ENCODE results near the gene RIC1. TPM values are rescaled to one million over a fixed set of nuclear protein-coding genes. Genes with fewer than 3 reads are reported as not detected.

Gene RIC1
- total and polyA plus RNA-seq, 2 donors from 2014 or later, result 2.9 to 21.1 TPM

DNA sequence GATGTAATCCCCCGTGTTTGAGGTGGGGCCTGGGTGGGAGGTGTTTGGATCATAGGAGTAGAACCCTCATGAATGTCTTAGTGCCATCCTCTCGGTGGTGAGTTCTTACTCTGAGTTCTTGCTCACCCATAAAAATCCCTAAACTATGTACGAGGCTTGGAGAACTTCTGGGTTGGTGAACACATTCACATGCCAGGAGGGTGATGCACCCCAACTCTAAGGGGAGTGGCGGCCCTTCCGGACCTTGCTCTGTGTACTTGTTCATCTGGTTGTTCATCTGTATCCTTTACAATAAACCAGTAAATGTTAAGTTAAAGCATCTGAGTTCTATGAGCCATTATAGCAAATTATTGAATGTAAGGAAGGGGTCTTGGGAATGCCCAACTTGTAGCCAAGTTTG, 36.0 kb upstream of the RIC1 start:
- DNase-seq, result no peak
- H3K27ac ChIP-seq (ENCODE audit: low read depth in 2 of 2, low read length in 2 of 2), result no peak overlapping the region
- FAIRE-seq, result no peak
- H3K4me3 ChIP-seq (ENCODE audit: low read length in 3 of 3), result no peak overlapping the region
- H3K9ac ChIP-seq (ENCODE audit: low read length in 3 of 3), result no peak overlapping the region
- TF ChIP-seq, protein P1, sequence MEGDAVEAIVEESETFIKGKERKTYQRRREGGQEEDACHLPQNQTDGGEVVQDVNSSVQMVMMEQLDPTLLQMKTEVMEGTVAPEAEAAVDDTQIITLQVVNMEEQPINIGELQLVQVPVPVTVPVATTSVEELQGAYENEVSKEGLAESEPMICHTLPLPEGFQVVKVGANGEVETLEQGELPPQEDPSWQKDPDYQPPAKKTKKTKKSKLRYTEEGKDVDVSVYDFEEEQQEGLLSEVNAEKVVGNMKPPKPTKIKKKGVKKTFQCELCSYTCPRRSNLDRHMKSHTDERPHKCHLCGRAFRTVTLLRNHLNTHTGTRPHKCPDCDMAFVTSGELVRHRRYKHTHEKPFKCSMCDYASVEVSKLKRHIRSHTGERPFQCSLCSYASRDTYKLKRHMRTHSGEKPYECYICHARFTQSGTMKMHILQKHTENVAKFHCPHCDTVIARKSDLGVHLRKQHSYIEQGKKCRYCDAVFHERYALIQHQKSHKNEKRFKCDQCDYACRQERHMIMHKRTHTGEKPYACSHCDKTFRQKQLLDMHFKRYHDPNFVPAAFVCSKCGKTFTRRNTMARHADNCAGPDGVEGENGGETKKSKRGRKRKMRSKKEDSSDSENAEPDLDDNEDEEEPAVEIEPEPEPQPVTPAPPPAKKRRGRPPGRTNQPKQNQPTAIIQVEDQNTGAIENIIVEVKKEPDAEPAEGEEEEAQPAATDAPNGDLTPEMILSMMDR (IDR thresholded peaks at IDR 0.05; ENCODE audit: borderline replicate concordance, extremely low read depth, insufficient read depth), result no peak
- H3K36me3 ChIP-seq (ENCODE audit: control insufficient read depth in 2 of 3, insufficient read depth in 3 of 3, low read length in 3 of 3), result no peaks in the 10 kb centered on the region
- H3K9me3 ChIP-seq (ENCODE audit: control insufficient read depth in 2 of 3, insufficient read depth in 1 of 3, low read length in 3 of 3), result no peaks in the 10 kb centered on the region
- intact Hi-C loops (cut with DNase I), result no loop called here
- no peaks in the 10 kb centered on the region for H3K27me3 ChIP-seq (ENCODE audit: control insufficient read depth, insufficient read depth, low read length)
- H3K4me1 ChIP-seq (ENCODE audit: control insufficient read depth in 2 of 3, insufficient read depth in 2 of 3, low read depth in 1 of 3, low read length in 3 of 3), result no peaks in the 10 kb centered on the region

DNA sequence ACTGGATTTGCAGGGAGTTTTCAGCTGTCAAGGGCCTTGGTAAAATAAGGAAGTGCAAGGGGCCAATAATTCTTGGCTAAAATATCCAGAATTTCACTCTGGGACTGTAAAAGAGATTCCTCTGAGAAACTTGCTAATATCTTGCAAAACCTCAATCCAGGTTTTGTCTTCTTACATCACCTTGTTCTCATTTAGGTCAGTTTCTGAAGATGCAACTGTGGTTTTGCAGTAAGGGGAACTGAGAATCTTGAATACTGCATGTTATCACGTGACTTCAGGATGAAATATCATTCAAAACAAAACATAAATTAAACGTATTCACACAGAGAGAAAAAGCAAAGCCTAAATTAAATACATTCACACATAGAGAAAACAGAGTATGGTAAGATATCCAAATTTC, 35.0 kb upstream of the RIC1 start:
- Histone ChIP-seq H3K4me1 (ENCODE audit: control insufficient read depth in 2 of 3, insufficient read depth in 2 of 3, low read depth in 1 of 3, low read length in 3 of 3) (no peaks in the 10 kb centered on the region), H3K4me3 (ENCODE audit: low read length in 3 of 3) (no peak overlapping the region), H3K9ac (ENCODE audit: low read length in 3 of 3) (no peak overlapping the region), H3K36me3 (ENCODE audit: control insufficient read depth in 2 of 3, insufficient read depth in 3 of 3, low read length in 3 of 3) (no peaks in the 10 kb centered on the region), H3K27ac (ENCODE audit: low read depth in 2 of 2, low read length in 2 of 2) (no peak overlapping the region), H3K27me3 (ENCODE audit: control insufficient read depth, insufficient read depth, low read length) (no peaks in the 10 kb centered on the region), H3K9me3 (ENCODE audit: control insufficient read depth in 2 of 3, insufficient read depth in 1 of 3, low read length in 3 of 3) (no peaks in the 10 kb centered on the region)
- intact Hi-C loops (cut with DNase I), result no loop called here
- TF ChIP-seq, protein P1 (IDR thresholded peaks at IDR 0.05; ENCODE audit: borderline replicate concordance, extremely low read depth, insufficient read depth), result no peak
- DNase-seq, result no peak
- no peak for FAIRE-seq

DNA sequence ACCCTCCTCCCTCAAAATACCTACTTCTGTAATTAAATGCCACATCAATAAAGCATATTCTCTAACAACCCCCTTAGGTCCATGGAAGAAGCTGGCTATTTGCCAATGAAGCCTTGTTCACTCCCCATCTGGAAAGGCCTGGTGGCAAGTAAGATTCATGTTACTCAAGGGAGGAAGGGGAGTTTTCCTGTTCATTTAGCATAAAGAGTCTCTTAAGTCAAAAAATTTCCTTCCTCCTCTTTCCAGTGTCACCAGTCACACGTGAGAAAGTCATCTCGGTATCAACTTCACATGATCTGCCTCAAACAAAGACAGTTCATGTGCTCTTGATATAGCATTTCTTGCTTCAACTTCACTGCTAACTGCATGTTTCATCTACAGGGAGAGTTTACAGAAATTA, 32.7 kb upstream of the RIC1 start:
- Histone ChIP-seq H3K9me3 (ENCODE audit: control insufficient read depth in 2 of 3, insufficient read depth in 1 of 3, low read length in 3 of 3) (no peaks in the 10 kb centered on the region), H3K9ac (ENCODE audit: low read length in 3 of 3) (no peak overlapping the region), H3K36me3 (ENCODE audit: control insufficient read depth in 2 of 3, insufficient read depth in 3 of 3, low read length in 3 of 3) (no peaks in the 10 kb centered on the region), H3K4me3 (ENCODE audit: low read length in 3 of 3) (no peak overlapping the region), H3K27me3 (ENCODE audit: control insufficient read depth, insufficient read depth, low read length) (no peaks in the 10 kb centered on the region), H3K27ac (ENCODE audit: low read depth in 2 of 2, low read length in 2 of 2) (no peak overlapping the region), H3K4me1 (ENCODE audit: control insufficient read depth in 2 of 3, insufficient read depth in 2 of 3, low read depth in 1 of 3, low read length in 3 of 3) (no peaks in the 10 kb centered on the region)
- TF ChIP-seq, protein P1 (IDR thresholded peaks at IDR 0.05; ENCODE audit: borderline replicate concordance, extremely low read depth, insufficient read depth), result no peak
- DNase-seq (peak in 2 of 5 donors; percentile 65 to 73), FAIRE-seq (no peak)
- intact Hi-C loops (cut with DNase I), result no loop called here
